SJSA1 (cell line): ENCODE data around the gene ENO1. TPM values are rescaled to one million over a fixed set of nuclear protein-coding genes. Genes with fewer than 3 reads are reported as not detected.
"Not testable (repeated sequence)": the region's sequence is repeated elsewhere in the genome, so short reads cannot be mapped to it uniquely, and the experiment has no call there.

Source experiments
- DNase-seq, 2 experiments: peaks; one replicate each; pipeline ENCODE4 v3.0.0-alpha.2; 2015 to 2020; ENCODE audit warnings: low spot score in 2 of 2, low read depth in 1 of 2
- H3K27ac ChIP-seq: fragments of 250-450 bp; sonication (Bioruptor Pico); 2 replicates; pipeline ENCODE4 v1.5.1; 2020; ENCODE audit warnings: mild to moderate bottlenecking, moderate library complexity
- H3K27me3 ChIP-seq: fragments of 250-450 bp; sonication (Bioruptor Pico); replicated peaks from 2 replicates; pipeline ENCODE4 v1.5.1; 2020; ENCODE audit warnings: mild to moderate bottlenecking, moderate library complexity
- H3K36me3 ChIP-seq: fragments of 250-450 bp; sonication (Bioruptor Pico); 2 replicates; pipeline ENCODE4 v1.5.1; 2020; ENCODE audit warnings: mild to moderate bottlenecking
- H3K4me1 ChIP-seq: fragments of 250-450 bp; sonication (Bioruptor Pico); replicated peaks from 2 replicates; pipeline ENCODE4 v1.6.1; 2021; ENCODE audit warnings: mild to moderate bottlenecking
- H3K4me3 ChIP-seq: fragments of 250-450 bp; sonication (Bioruptor Pico); 2 replicates; pipeline ENCODE4 v1.5.1; 2020; ENCODE audit warnings: mild to moderate bottlenecking
- H3K9me3 ChIP-seq: fragments of 250-450 bp; sonication (Bioruptor Pico); replicated peaks from 2 replicates; pipeline ENCODE4 v1.5.1; 2020; ENCODE audit warnings: mild to moderate bottlenecking
- total RNA-seq: library from RNA; depleted of rRNA; stranded (reverse); fragments of >200 nt; shearing (Covaris generic); gene quantifications from 2 replicates; pipeline ENCODE4 v1.2.3, GENCODE V29; 2014

The ENO1 gene
- total RNA-seq, 1 experiment from 2014 or later = 2,590 TPM

GRCh38 chr1:8886589-8886988 is 8.1 kb upstream of the ENO1 start:
- no peak for DNase-seq
- Histone ChIP-seq H3K4me1 (peaks cover 15% of the 10 kb centered on the region), H3K4me3 (no peak overlapping the region), H3K27me3 (no peaks in the 10 kb centered on the region), H3K36me3 (no peaks in the 10 kb centered on the region), H3K27ac (no peak overlapping the region), H3K9me3 (no peaks in the 10 kb centered on the region)

- not testable (repeated sequence) for H3K9me3 ChIP-seq, DNase-seq, H3K4me3 ChIP-seq, H3K36me3 ChIP-seq, H3K27ac ChIP-seq, H3K27me3 ChIP-seq
- H3K4me1 ChIP-seq = peaks cover 15% of the 10 kb centered on the region
Measured at GRCh38 chr1:8886031-8886524, 7.6 kb upstream of the ENO1 start.

GRCh38 chr1:8884105-8884504 is 5.6 kb upstream of the ENO1 start:
- H3K27ac ChIP-seq, H3K9me3 ChIP-seq, DNase-seq, H3K36me3 ChIP-seq, H3K27me3 ChIP-seq, H3K4me3 ChIP-seq: not testable (repeated sequence)
- peaks cover 17% of the 10 kb centered on the region for H3K4me1 ChIP-seq

GRCh38 chr1:8883491-8883890 is 5.0 kb upstream of the ENO1 start:
- Histone ChIP-seq H3K9me3 (no peaks in the 10 kb centered on the region), H3K27me3 (no peaks in the 10 kb centered on the region), H3K4me3 (no peak overlapping the region), H3K27ac (no peak overlapping the region), H3K4me1 (peaks cover 21% of the 10 kb centered on the region), H3K36me3 (peaks cover 4% of the 10 kb centered on the region; the same call in 1 of the 2 replicates)
- no peak for DNase-seq

- DNase-seq = peak; percentile 64 to 75
- Histone ChIP-seq H3K9me3 (no peaks in the 10 kb centered on the region), H3K27ac (peak overlapping the region; percentile 96), H3K36me3 (peaks cover 37% of the 10 kb centered on the region), H3K4me1 (peaks cover 45% of the 10 kb centered on the region), H3K4me3 (no peak overlapping the region), H3K27me3 (no peaks in the 10 kb centered on the region)
Measured at GRCh38 chr1:8879922-8880676, 1.6 kb upstream of the ENO1 start.

GRCh38 chr1:8879464-8879921 is 1.0 kb upstream of the ENO1 start:
- no peak for DNase-seq
- Histone ChIP-seq H3K4me3 (peak overlapping the region; percentile 87), H3K27ac (peak overlapping the region; percentile 96), H3K36me3 (peaks cover 43% of the 10 kb centered on the region), H3K4me1 (peaks cover 51% of the 10 kb centered on the region), H3K9me3 (no peaks in the 10 kb centered on the region), H3K27me3 (no peaks in the 10 kb centered on the region)

GRCh38 chr1:8878698-8879463 is 395 bp upstream of the ENO1 start:
- Histone ChIP-seq H3K36me3 (peaks cover 49% of the 10 kb centered on the region), H3K4me3 (peak overlapping the region; percentile 87), H3K4me1 (peaks cover 57% of the 10 kb centered on the region), H3K27ac (peak overlapping the region; percentile 96), H3K9me3 (no peaks in the 10 kb centered on the region), H3K27me3 (no peaks in the 10 kb centered on the region)
- peak; percentile 97 to 100 for DNase-seq

- Histone ChIP-seq H3K27me3 (no peaks in the 10 kb centered on the region), H3K4me3 (peak overlapping the region; percentile 87), H3K27ac (no peak overlapping the region), H3K4me1 (peaks cover 79% of the 10 kb centered on the region), H3K9me3 (no peaks in the 10 kb centered on the region), H3K36me3 (peaks cover 74% of the 10 kb centered on the region)
- DNase-seq = no peak
Measured at GRCh38 chr1:8876087-8876486, 2.4 kb downstream of the ENO1 start.

- peaks cover 81% of the 10 kb centered on the region for H3K36me3 ChIP-seq
- H3K4me3 ChIP-seq = no peak overlapping the region
- H3K4me1 ChIP-seq = peaks cover 75% of the 10 kb centered on the region
- H3K27ac ChIP-seq = peak overlapping the region; percentile 13; the same call in 1 of the 2 replicates
- H3K27me3 ChIP-seq = no peaks in the 10 kb centered on the region
- H3K9me3 ChIP-seq = no peaks in the 10 kb centered on the region
- DNase-seq = peak in 1 of 2 experiments; percentile 45
Measured at GRCh38 chr1:8875216-8875861, 3.1 kb downstream of the ENO1 start.

GRCh38 chr1:8874230-8875201 is 4.0 kb downstream of the ENO1 start:
- H3K4me1 ChIP-seq = peaks cover 67% of the 10 kb centered on the region
- no peaks in the 10 kb centered on the region for H3K9me3 ChIP-seq
- H3K27me3 ChIP-seq = no peaks in the 10 kb centered on the region
- H3K4me3 ChIP-seq = no peak overlapping the region
- DNase-seq = no peak
- peaks cover 87% of the 10 kb centered on the region for H3K36me3 ChIP-seq
- H3K27ac ChIP-seq = peak overlapping the region; percentile 30

- Histone ChIP-seq H3K4me1 (peaks cover 59% of the 10 kb centered on the region), H3K9me3 (no peaks in the 10 kb centered on the region), H3K27ac (peak overlapping the region; percentile 30), H3K27me3 (no peaks in the 10 kb centered on the region), H3K36me3 (peaks cover 94% of the 10 kb centered on the region), H3K4me3 (no peak overlapping the region)
- DNase-seq = peak; percentile 96 to 99
Measured at GRCh38 chr1:8873506-8874229, 4.8 kb downstream of the ENO1 start.

- Histone ChIP-seq H3K9me3 (no peaks in the 10 kb centered on the region), H3K4me1 (peaks cover 58% of the 10 kb centered on the region), H3K4me3 (no peak overlapping the region), H3K27me3 (no peaks in the 10 kb centered on the region), H3K36me3 (peaks cover 95% of the 10 kb centered on the region), H3K27ac (peak overlapping the region; percentile 22)
- DNase-seq = no peak
Measured at GRCh38 chr1:8873001-8873400, 5.5 kb downstream of the ENO1 start.
